SK-N-SH (cell line): ENCODE data around the gene ABLIM1. TPM values are rescaled to one million over a fixed set of nuclear protein-coding genes. Genes with fewer than 3 reads are reported as not detected.

ENCODE experiments used
- CTCF ChIA-PET: fragments of 300-600, 350-600 bp; formaldehyde crosslinking; extraction: SDS; loops from one replicate; lab custom pipeline; 2021; lab: Yijun Ruan, JAX
- POLR2A ChIA-PET: fragments of 350-600 bp; sonication (Branson Sonifier 250); formaldehyde crosslinking; extraction: SDS; loops from one replicate; lab custom pipeline; 2020; ENCODE audit warnings: antibody characterized with exemption, inconsistent platforms; lab: Yijun Ruan, JAX
- DNase-seq: peaks from one replicate; pipeline ENCODE4 v3.0.0; 2012
- H2AFZ ChIP-seq: fragments of 200-600 bp; sonication (generic); 2 replicates; pipeline ENCODE4 v1.8.1; 2016; ENCODE audit warnings: antibody characterized with exemption, mild to moderate bottlenecking, low read depth
- H3F3A ChIP-seq: fragments of 200-600 bp; sonication (generic); replicated peaks from 2 replicates; pipeline ENCODE3; 2016; ENCODE audit warnings: antibody characterized with exemption, mild to moderate bottlenecking; ENCODE audit not compliant: insufficient read depth
- H3K27ac ChIP-seq, 2 experiments: fragments of 200-500 bp in 1 of 2; fragments of 200-600 bp in 1 of 2; sonication (Bioruptor generic) in 1 of 2; sonication (generic), shearing (Covaris generic) in 1 of 2; 2 replicates each; pipeline versions ENCODE4 v1.5.1 to v1.6.1; 2014 to 2016; ENCODE audit warnings: low read depth in 2 of 2, inconsistent platforms in 1 of 2, low read length in 1 of 2, mild to moderate bottlenecking in 1 of 2, mixed read lengths in 1 of 2
- H3K27me3 ChIP-seq: fragments of 200-600 bp; sonication (generic), shearing (Covaris generic); 2 replicates; pipeline ENCODE4 v1.6.1; 2016; ENCODE audit warnings: mixed run types; ENCODE audit not compliant: insufficient read depth
- H3K36me3 ChIP-seq, 2 experiments: fragments of 200-500 bp in 1 of 2; fragments of 200-600 bp in 1 of 2; sonication (Bioruptor generic) in 1 of 2; sonication (generic) in 1 of 2; replicated peaks in 1 of 2; 2 replicates each; pipeline versions ENCODE3 to v1.5.1; 2014 to 2016; ENCODE audit warnings: low read length in 1 of 2, mild to moderate bottlenecking in 1 of 2; ENCODE audit not compliant: insufficient read depth in 2 of 2, control insufficient read depth in 1 of 2
- H3K4me1 ChIP-seq, 2 experiments: fragments of 200-500 bp in 1 of 2; fragments of 200-600 bp in 1 of 2; sonication (Bioruptor generic) in 1 of 2; sonication (generic), shearing (Covaris generic) in 1 of 2; 2 replicates each; pipeline versions ENCODE4 v1.5.1 to v1.6.1; 2014 to 2016; ENCODE audit warnings: low read depth in 1 of 2, low read length in 1 of 2, mixed run types in 1 of 2; ENCODE audit not compliant: insufficient read depth in 2 of 2, control insufficient read depth in 1 of 2
- H3K4me2 ChIP-seq: fragments of 200-600 bp; sonication (generic), shearing (Covaris generic); 2 replicates; pipeline ENCODE4 v1.6.1; 2017; ENCODE audit warnings: mixed run types
- H3K4me3 ChIP-seq, 2 experiments: fragments of 200-500 bp in 1 of 2; fragments of 200-600 bp in 1 of 2; sonication (Bioruptor generic) in 1 of 2; sonication (generic), shearing (Covaris generic) in 1 of 2; 2 replicates each; pipeline versions ENCODE4 v1.5.1 to v1.8.1; 2014 to 2016; ENCODE audit warnings: low read depth in 2 of 2, inconsistent platforms in 1 of 2, low read length in 1 of 2, mild to moderate bottlenecking in 1 of 2, mixed read lengths in 1 of 2, moderate library complexity in 1 of 2
- H3K79me2 ChIP-seq: fragments of 200-600 bp; sonication (generic); 2 replicates; pipeline ENCODE4 v1.8.1; 2017; ENCODE audit warnings: mild to moderate bottlenecking; ENCODE audit not compliant: insufficient read depth
- H3K9ac ChIP-seq: fragments of 200-600 bp; sonication (generic); 2 replicates; pipeline ENCODE4 v1.6.1; 2017; ENCODE audit warnings: mixed run types
- H3K9me2 ChIP-seq: fragments of 200-600 bp; sonication (generic); 2 replicates; pipeline ENCODE4 v1.6.1; 2017; ENCODE audit warnings: mixed run types
- H3K9me3 ChIP-seq: fragments of 200-600 bp; sonication (generic); 2 replicates; pipeline ENCODE4 v1.6.1; 2017; ENCODE audit warnings: mixed run types, mild to moderate bottlenecking, moderate library complexity
- H4K20me1 ChIP-seq: fragments of 200-600 bp; sonication (generic); 2 replicates; pipeline ENCODE4 v1.6.1; 2017; ENCODE audit warnings: mild to moderate bottlenecking, mixed run types; ENCODE audit not compliant: insufficient read depth
- ELF1 ChIP-seq: IDR thresholded peaks from 2 replicates; pipeline ENCODE4 v1.4.0; 2012
- EP300 ChIP-seq, 2 experiments: IDR thresholded peaks; 2 replicates each; pipeline versions ENCODE4 v1.4.0 to v1.6.1; 2012; ENCODE audit warnings: borderline replicate concordance in 1 of 2, low read depth in 1 of 2, low read length in 1 of 2
- FOSL2 ChIP-seq: IDR thresholded peaks from 2 replicates; pipeline ENCODE4 v1.4.0; 2012; ENCODE audit warnings: low read depth, mild to moderate bottlenecking, moderate library complexity, borderline replicate concordance
- GABPA ChIP-seq: IDR thresholded peaks from 2 replicates; pipeline ENCODE4 v1.4.0; 2012; ENCODE audit warnings: low read depth, mild to moderate bottlenecking
- GATA2 ChIP-seq: sonication (generic); formaldehyde crosslinking; IDR thresholded peaks from 2 replicates; pipeline ENCODE4 v1.5.0; 2020; ENCODE audit warnings: mild to moderate bottlenecking, missing genetic modification reagents
- IRF3 ChIP-seq: fragments of 150-350 bp; IDR thresholded peaks from 2 replicates; pipeline ENCODE4 v1.6.1; 2016; ENCODE audit warnings: mild to moderate bottlenecking, low read depth, low read length
- MEF2A ChIP-seq: IDR thresholded peaks from 2 replicates; pipeline ENCODE4 v1.4.0; 2012; ENCODE audit warnings: low read depth, borderline replicate concordance
- NFIC ChIP-seq: IDR thresholded peaks from 2 replicates; pipeline ENCODE4 v1.4.0; 2012; ENCODE audit warnings: borderline replicate concordance
- NRF1 ChIP-seq: IDR thresholded peaks from 2 replicates; pipeline ENCODE4 v1.6.1; 2012; ENCODE audit warnings: low read depth, mild to moderate bottlenecking, low read length
- RAD21 ChIP-seq: IDR thresholded peaks from 2 replicates; pipeline ENCODE4 v1.6.1; 2012; ENCODE audit warnings: mild to moderate bottlenecking, low read length
- RCOR1 ChIP-seq: fragments of 150-350 bp; IDR thresholded peaks from 2 replicates; pipeline ENCODE4 v1.6.1; 2017; ENCODE audit warnings: antibody characterized with exemption, low read length
- SMC3 ChIP-seq: IDR thresholded peaks from 2 replicates; pipeline ENCODE4 v1.6.1; 2012; ENCODE audit warnings: low read depth, low read length, improper control_type of control experiment
- YY1 ChIP-seq: IDR thresholded peaks from 2 replicates; pipeline ENCODE4 v1.4.0; 2012; ENCODE audit warnings: low read depth, mild to moderate bottlenecking
- WGBS: methylation state at CpG from one replicate; pipeline ENCODE4 v1.1.6; 2017; ENCODE audit warnings: low lambda C conversion rate; 5-methylcytosine and 5-hydroxymethylcytosine counted together
- polyA plus RNA-seq, 3 experiments: library from polyadenylated mRNA; depleted of rRNA; stranded (reverse); fragments of >200 nt; gene quantifications; 2 replicates each; pipeline ENCODE4 v1.2.3, GENCODE V29; 2012
- TF ChIP-seq, protein P1 (sequence below): IDR thresholded peaks from 2 replicates; pipeline ENCODE4; 2012
- TF ChIP-seq, protein P2 (sequence below): IDR thresholded peaks from 2 replicates; pipeline ENCODE4 v1.4.0; 2012; ENCODE audit warnings: low read depth, borderline replicate concordance

Gene ABLIM1
- polyA plus RNA-seq, 1 of the 3 experiments (the other 2 are of a cell fraction), result 16.1 TPM

- H3K4me2 ChIP-seq, result no peak overlapping the region
- DNase-seq, result no peak
- H3K27ac ChIP-seq, result no peak overlapping the region
- H4K20me1 ChIP-seq, result no peaks in the 10 kb centered on the region
- no peaks in the 10 kb centered on the region for H3K9me2 ChIP-seq
- no peaks in the 10 kb centered on the region for H3K9me3 ChIP-seq
- no peak overlapping the region for H2AFZ ChIP-seq
- H3K9ac ChIP-seq, result no peak overlapping the region
- ChIA-PET CTCF (interaction anchor here (1.0 kb wide), 1 partner anchor 99 kb away, joined by 3 read pairs; no protein-coding TSS in a partner anchor), POLR2A (no interaction called here)
- 79% methylated on average over 4 of the region's 4 CpGs for WGBS
- TF ChIP-seq EP300 (IDR thresholded peaks at IDR 0.05; ENCODE audit: borderline replicate concordance in 1 of 2, low read depth in 1 of 2, low read length in 1 of 2), result no peak
- no peak for TF ChIP-seq IRF3
- no peak for TF ChIP-seq RAD21
- no peak for TF ChIP-seq RCOR1
- no peak for TF ChIP-seq FOSL2
- TF ChIP-seq GATA2 (CRISPR knock-in tag), result no peak
- TF ChIP-seq NFIC, result no peak
- no peak for TF ChIP-seq MEF2A
- no peak for TF ChIP-seq SMC3
- no peak for TF ChIP-seq YY1
- no peak for TF ChIP-seq ELF1
- TF ChIP-seq, protein P1, sequence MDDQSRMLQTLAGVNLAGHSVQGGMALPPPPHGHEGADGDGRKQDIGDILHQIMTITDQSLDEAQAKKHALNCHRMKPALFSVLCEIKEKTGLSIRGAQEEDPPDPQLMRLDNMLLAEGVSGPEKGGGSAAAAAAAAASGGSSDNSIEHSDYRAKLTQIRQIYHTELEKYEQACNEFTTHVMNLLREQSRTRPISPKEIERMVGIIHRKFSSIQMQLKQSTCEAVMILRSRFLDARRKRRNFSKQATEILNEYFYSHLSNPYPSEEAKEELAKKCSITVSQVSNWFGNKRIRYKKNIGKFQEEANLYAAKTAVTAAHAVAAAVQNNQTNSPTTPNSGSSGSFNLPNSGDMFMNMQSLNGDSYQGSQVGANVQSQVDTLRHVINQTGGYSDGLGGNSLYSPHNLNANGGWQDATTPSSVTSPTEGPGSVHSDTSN, result no peak
- TF ChIP-seq GABPA, result no peak
- no peak for TF ChIP-seq NRF1
- TF ChIP-seq, protein P2, sequence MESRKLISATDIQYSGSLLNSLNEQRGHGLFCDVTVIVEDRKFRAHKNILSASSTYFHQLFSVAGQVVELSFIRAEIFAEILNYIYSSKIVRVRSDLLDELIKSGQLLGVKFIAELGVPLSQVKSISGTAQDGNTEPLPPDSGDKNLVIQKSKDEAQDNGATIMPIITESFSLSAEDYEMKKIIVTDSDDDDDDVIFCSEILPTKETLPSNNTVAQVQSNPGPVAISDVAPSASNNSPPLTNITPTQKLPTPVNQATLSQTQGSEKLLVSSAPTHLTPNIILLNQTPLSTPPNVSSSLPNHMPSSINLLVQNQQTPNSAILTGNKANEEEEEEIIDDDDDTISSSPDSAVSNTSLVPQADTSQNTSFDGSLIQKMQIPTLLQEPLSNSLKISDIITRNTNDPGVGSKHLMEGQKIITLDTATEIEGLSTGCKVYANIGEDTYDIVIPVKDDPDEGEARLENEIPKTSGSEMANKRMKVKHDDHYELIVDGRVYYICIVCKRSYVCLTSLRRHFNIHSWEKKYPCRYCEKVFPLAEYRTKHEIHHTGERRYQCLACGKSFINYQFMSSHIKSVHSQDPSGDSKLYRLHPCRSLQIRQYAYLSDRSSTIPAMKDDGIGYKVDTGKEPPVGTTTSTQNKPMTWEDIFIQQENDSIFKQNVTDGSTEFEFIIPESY, result no peak
- peaks cover 5% of the 10 kb centered on the region for H3F3A ChIP-seq
- H3K27me3 ChIP-seq, result no peaks in the 10 kb centered on the region
- peaks cover 0 to 5% of the 10 kb centered on the region in 2 experiments; a peak in 1 of 4 replicates for H3K4me1 ChIP-seq
- H3K4me3 ChIP-seq, result no peak overlapping the region
- H3K79me2 ChIP-seq, result no peaks in the 10 kb centered on the region
- no peaks in the 10 kb centered on the region for H3K36me3 ChIP-seq
Observed at GRCh38 chr10:114605155-114605797, 52.8 kb downstream of the ABLIM1 start.
